K562 (cell line): ENCODE results near the gene PCCA.

Experiments used
- CBX2 ChIP-seq: fragments of 200-600 bp; sonication (generic); IDR thresholded peaks from one replicate; pipeline ENCODE4 v1.6.1; 2012; ENCODE audit warnings: mild to moderate bottlenecking, low read length, inconsistent platforms; ENCODE audit not compliant: insufficient read depth, poor library complexity, severe bottlenecking
- MAZ ChIP-seq, 2 experiments: fragments of 450-650 bp in 1 of 2; sonication (generic) in 1 of 2; formaldehyde crosslinking; IDR thresholded peaks in 1 of 2; conservative IDR thresholded peaks in 1 of 2; 2 replicates each; pipeline versions ENCODE4 v1.4.0 to v1.5.0; 2020; ENCODE audit warnings: mild to moderate bottlenecking in 1 of 2, missing genetic modification reagents in 1 of 2
- NR1H2 ChIP-seq: sonication (generic); formaldehyde crosslinking; IDR thresholded peaks from 2 replicates; pipeline ENCODE4 v1.4.0; 2020; ENCODE audit warnings: mild to moderate bottlenecking, missing genetic modification reagents
- PML ChIP-seq: IDR thresholded peaks from 2 replicates; pipeline ENCODE4 v1.6.1; 2012; ENCODE audit warnings: low read length, inconsistent platforms
- SRSF3 ChIP-seq: fragments of 200-400 bp; formaldehyde crosslinking; IDR thresholded peaks from 2 replicates; pipeline ENCODE4 v1.6.1; 2016; ENCODE audit warnings: mild to moderate bottlenecking, low read length, moderate library complexity; ENCODE audit not compliant: insufficient read depth
- ZNF274 ChIP-seq: IDR thresholded peaks from 2 replicates; pipeline ENCODE4 v1.6.1; 2011; ENCODE audit warnings: low read depth, mild to moderate bottlenecking, low read length, moderate library complexity, borderline replicate concordance
- ZZZ3 ChIP-seq: fragments of 450-650 bp; IDR thresholded peaks from 2 replicates; pipeline ENCODE4 v1.6.1; 2016; ENCODE audit warnings: antibody characterized with exemption, mild to moderate bottlenecking, moderate library complexity
- TF ChIP-seq, protein P1 (sequence below), 3 experiments: IDR thresholded peaks in 2 of 3; conservative IDR thresholded peaks in 1 of 3; 2 replicates each; pipeline ENCODE4 v1.5.1; 2011 to 2012; ENCODE audit warnings: low read length in 3 of 3, mild to moderate bottlenecking in 3 of 3, control low read depth in 2 of 3, improper control_type of control experiment in 1 of 3, inconsistent platforms in 1 of 3, low read depth in 1 of 3, mixed read lengths in 1 of 3, moderate library complexity in 1 of 3; ENCODE audit not compliant: insufficient read depth in 2 of 3

DNA sequence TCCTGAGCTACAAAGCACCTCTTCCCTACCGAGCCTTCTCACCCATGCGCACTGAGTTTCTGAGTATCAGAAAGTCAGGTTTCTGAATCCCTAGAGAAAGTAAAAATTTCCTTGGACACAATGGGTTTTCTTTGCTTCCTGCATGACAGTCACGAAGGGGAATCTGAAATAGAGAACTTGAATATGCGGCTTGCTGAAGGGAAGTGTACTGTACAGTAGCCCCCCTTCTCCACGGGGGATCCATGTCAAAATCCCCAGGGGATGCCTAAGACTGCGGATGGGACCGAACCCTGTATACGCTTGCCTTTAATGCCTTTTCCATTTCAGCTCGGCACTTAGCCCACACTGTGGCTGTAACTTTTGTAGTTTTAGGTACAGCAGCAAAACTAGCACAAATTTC is 391.8 kb downstream of the PCCA start:
- TF ChIP-seq ZNF274 (no peak), MAZ (CRISPR knock-in tag; conservative IDR thresholded peaks at IDR 0.05 in 1 of 2, IDR thresholded peaks at IDR 0.05 in 1 of 2) (no peak), PML (no peak), ZZZ3 (no peak), NR1H2 (CRISPR knock-in tag) (no peak), CBX2 (no peak), SRSF3 (no peak)
- TF ChIP-seq, protein P1, sequence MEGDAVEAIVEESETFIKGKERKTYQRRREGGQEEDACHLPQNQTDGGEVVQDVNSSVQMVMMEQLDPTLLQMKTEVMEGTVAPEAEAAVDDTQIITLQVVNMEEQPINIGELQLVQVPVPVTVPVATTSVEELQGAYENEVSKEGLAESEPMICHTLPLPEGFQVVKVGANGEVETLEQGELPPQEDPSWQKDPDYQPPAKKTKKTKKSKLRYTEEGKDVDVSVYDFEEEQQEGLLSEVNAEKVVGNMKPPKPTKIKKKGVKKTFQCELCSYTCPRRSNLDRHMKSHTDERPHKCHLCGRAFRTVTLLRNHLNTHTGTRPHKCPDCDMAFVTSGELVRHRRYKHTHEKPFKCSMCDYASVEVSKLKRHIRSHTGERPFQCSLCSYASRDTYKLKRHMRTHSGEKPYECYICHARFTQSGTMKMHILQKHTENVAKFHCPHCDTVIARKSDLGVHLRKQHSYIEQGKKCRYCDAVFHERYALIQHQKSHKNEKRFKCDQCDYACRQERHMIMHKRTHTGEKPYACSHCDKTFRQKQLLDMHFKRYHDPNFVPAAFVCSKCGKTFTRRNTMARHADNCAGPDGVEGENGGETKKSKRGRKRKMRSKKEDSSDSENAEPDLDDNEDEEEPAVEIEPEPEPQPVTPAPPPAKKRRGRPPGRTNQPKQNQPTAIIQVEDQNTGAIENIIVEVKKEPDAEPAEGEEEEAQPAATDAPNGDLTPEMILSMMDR (IDR thresholded peaks at IDR 0.05 in 2 of 3, conservative IDR thresholded peaks at IDR 0.05 in 1 of 3; ENCODE audit: insufficient read depth in 2 of 3, low read depth in 1 of 3, low read length in 3 of 3) = no peak
